GM12878 (cell line): ENCODE results near the gene SLX4IP. TPM values are rescaled to one million over a fixed set of nuclear protein-coding genes. Genes with fewer than 3 reads are reported as not detected.

Source experiments
- ATAC-seq: fragments of 200-7000 bp; cut with Tn5 transposase; 3 replicates; pipeline ENCODE4 v1.9.1; 2020; ENCODE audit warnings: mild to moderate bottlenecking, moderate library complexity
- BruUV-seq: library from RNA; stranded (reverse); fragments of 400-500 nt; replicated peaks from 2 replicates; lab custom pipeline; 2021; lab: Mats Ljungman, UMichigan
- CTCF ChIA-PET: fragments of 300-600 bp; sonication (Branson Sonifier 250); formaldehyde crosslinking; extraction: SDS; loops from one replicate; lab custom pipeline; 2021; ENCODE audit warnings: inconsistent platforms; lab: Yijun Ruan, JAX
- POLR2A ChIA-PET: fragments of 350-600 bp; formaldehyde crosslinking; extraction: SDS; loops from one replicate; lab custom pipeline; 2021; ENCODE audit warnings: inconsistent platforms; lab: Charles Lee
- RAD21 ChIA-PET: fragments of 300-600 bp; sonication (Branson Sonifier 250); formaldehyde crosslinking; loops from one replicate; lab custom pipeline; 2023; ENCODE audit warnings: antibody characterized with exemption; ENCODE audit not compliant: unreplicated experiment; lab: Charles Lee
- SMC1A ChIA-PET: fragments of 300-600 bp; sonication (Branson Sonifier 250); formaldehyde crosslinking; loops from one replicate; lab custom pipeline; 2023; ENCODE audit not compliant: unreplicated experiment, uncharacterized antibody; lab: Charles Lee
- DNase-seq: peaks from one replicate; pipeline ENCODE4 v3.0.0-alpha.2; 2011; ENCODE audit warnings: low read depth, low spot score
- FAIRE-seq: peaks from 3 replicates; lab custom pipeline; 2011; peaks lifted over from hg19 to GRCh38; lab: Jason Lieb, UNC
- H2AFZ ChIP-seq: 2 replicates; pipeline ENCODE4 v1.6.0; 2011; ENCODE audit warnings: low read depth, low read length, control low read depth; ENCODE audit not compliant: control insufficient read depth
- H3K27ac ChIP-seq: 2 replicates; pipeline ENCODE4 v1.5.1; 2011; ENCODE audit warnings: control low read depth; ENCODE audit not compliant: control insufficient read depth, insufficient read depth
- H3K27me3 ChIP-seq, 2 experiments: replicated peaks in 1 of 2; 2 replicates each; pipeline versions ENCODE4 v1.6.0 to v1.6.1; 2011; ENCODE audit warnings: low read length in 1 of 2; ENCODE audit not compliant: control insufficient read depth in 2 of 2, insufficient read depth in 2 of 2
- H3K36me3 ChIP-seq, 2 experiments: 2 replicates each; pipeline ENCODE4 v1.5.1; 2011; ENCODE audit warnings: low read length in 1 of 2; ENCODE audit not compliant: control insufficient read depth in 2 of 2, insufficient read depth in 2 of 2
- H3K4me1 ChIP-seq: 2 replicates; pipeline ENCODE4 v1.6.1; 2011; ENCODE audit warnings: mild to moderate bottlenecking, low read length, moderate library complexity, mixed read lengths; ENCODE audit not compliant: control insufficient read depth, insufficient read depth
- H3K4me2 ChIP-seq: 2 replicates; pipeline ENCODE4 v1.6.0; 2011; ENCODE audit warnings: control low read depth; ENCODE audit not compliant: control insufficient read depth, insufficient read depth
- H3K4me3 ChIP-seq: fragments of 200-600 bp; sonication (generic); 2 replicates; pipeline ENCODE4 v1.5.1; 2016
- H3K79me2 ChIP-seq: 2 replicates; pipeline ENCODE4 v1.6.0; 2011; ENCODE audit warnings: low read length; ENCODE audit not compliant: control insufficient read depth, insufficient read depth
- H3K9ac ChIP-seq: 2 replicates; pipeline ENCODE4 v1.8.0; 2011; ENCODE audit warnings: low read length, control low read depth, mixed read lengths; ENCODE audit not compliant: control insufficient read depth, insufficient read depth
- H3K9me3 ChIP-seq: replicated peaks from 3 replicates; pipeline ENCODE4 v1.5.1; 2011; ENCODE audit warnings: mild to moderate bottlenecking, low read length; ENCODE audit not compliant: control insufficient read depth, insufficient read depth
- H4K20me1 ChIP-seq: 2 replicates; pipeline ENCODE4 v1.6.0; 2011; ENCODE audit not compliant: control insufficient read depth, insufficient read depth
- ASH2L ChIP-seq: fragments of 300-600, 200-600 bp; sonication (generic); IDR thresholded peaks from 2 replicates; pipeline ENCODE4 v1.6.1; 2017; ENCODE audit warnings: low read depth, mild to moderate bottlenecking, borderline replicate concordance
- BHLHE40 ChIP-seq, 2 experiments: fragments of 450-650 bp in 1 of 2; IDR thresholded peaks; 2 replicates each; pipeline ENCODE4 v1.6.1; 2011 to 2017; ENCODE audit warnings: low read depth in 2 of 2, borderline replicate concordance in 1 of 2, improper control_type of control experiment in 1 of 2, low read length in 1 of 2, mild to moderate bottlenecking in 1 of 2
- CEBPZ ChIP-seq: fragments of 150-350 bp; IDR thresholded peaks from 2 replicates; pipeline ENCODE4 v1.6.1; 2016; ENCODE audit warnings: low read depth, low read length
- DPF2 ChIP-seq: fragments of 450-650 bp; IDR thresholded peaks from 2 replicates; pipeline ENCODE4 v1.6.1; 2017; ENCODE audit warnings: mild to moderate bottlenecking
- E2F8 ChIP-seq: fragments of 450-650 bp; IDR thresholded peaks from 2 replicates; pipeline ENCODE4 v1.6.1; 2018; ENCODE audit warnings: mild to moderate bottlenecking, low read depth, moderate library complexity; ENCODE audit not compliant: partially characterized antibody
- IRF4 ChIP-seq: IDR thresholded peaks from 2 replicates; pipeline ENCODE4 v1.6.1; 2011; ENCODE audit warnings: low read depth, low read length
- KLF5 ChIP-seq: fragments of 450-650 bp; IDR thresholded peaks from 2 replicates; pipeline ENCODE4 v1.6.1; 2014; ENCODE audit warnings: mild to moderate bottlenecking; ENCODE audit not compliant: partially characterized antibody
- NR2C1 ChIP-seq: fragments of 450-650 bp; IDR thresholded peaks from 2 replicates; pipeline ENCODE4 v1.6.1; 2017; ENCODE audit warnings: antibody characterized with exemption, mild to moderate bottlenecking, moderate library complexity
- RELA ChIP-seq: fragments of 450-650 bp; IDR thresholded peaks from 2 replicates; pipeline ENCODE4 v1.8.0; 2014; ENCODE audit warnings: borderline replicate concordance; ENCODE audit not compliant: partially characterized antibody
- SP1 ChIP-seq: IDR thresholded peaks from one replicate; pipeline ENCODE4 v1.6.1; 2011; ENCODE audit warnings: low read depth, low read length
- SPI1 ChIP-seq: IDR thresholded peaks from 2 replicates; pipeline ENCODE4 v1.6.1; 2011; ENCODE audit warnings: low read depth, mild to moderate bottlenecking, low read length, moderate library complexity, borderline replicate concordance; ENCODE audit not compliant: insufficient read depth
- ZBED1 ChIP-seq: IDR thresholded peaks from 2 replicates; pipeline ENCODE4 v1.6.1; 2016; ENCODE audit warnings: borderline replicate concordance
- WGBS: methylation state at CpG from one replicate; pipeline ENCODE4 v1.1.6; 2016; ENCODE audit warnings: low lambda C conversion rate; ENCODE audit not compliant: insufficient replicate concordance, insufficient coverage; ENCODE audit errors: missing lambda C conversion rate; 5-methylcytosine and 5-hydroxymethylcytosine counted together
- in situ Hi-C: fragments of 300-500 bp; cut with MboI; formaldehyde crosslinking; loops from 9 replicates; pipeline ENCODE4 v1.14.3; 2018; ENCODE audit warnings: mixed read lengths
- intact Hi-C: fragments of 100-400 bp; cut with micrococcal nuclease; formaldehyde crosslinking; loops from one replicate; pipeline ENCODE4 v1.14.2; 2022; ENCODE audit not compliant: unreplicated experiment
- polyA plus RNA-seq, 11 experiments: library from polyadenylated mRNA; depleted of rRNA in 4 of 11; unstranded in 6 of 11; stranded (reverse) in 5 of 11; fragments of >200 nt; fragmentation: Nextera tagmentation in 4 of 11; fragmentation: Illumina TruSeq in 1 of 11; extraction: Ambion mirVana in 4 of 11; extraction: Trizol in 1 of 11; gene quantifications; 1 replicate in 1 of 11; 2 replicates in 10 of 11; pipeline versions ENCODE4 v1.2.1 to v1.2.3, GENCODE V29; 2011 to 2016; ENCODE audit warnings: inconsistent platforms in 2 of 11, missing spikeins in 2 of 11, low read depth in 1 of 11
- total RNA-seq, 4 experiments: library from RNA; depleted of rRNA in 3 of 4; stranded (reverse); fragments of >200 nt in 3 of 4; fragmentation: Illumina TruSeq in 1 of 4; extraction: Trizol in 1 of 4; gene quantifications; 2 replicates each; pipeline versions ENCODE4 v1.2.1 to v1.2.3, GENCODE V29; 2013 to 2021
- TF ChIP-seq, protein P1 (sequence below): fragments of 450-650 bp; IDR thresholded peaks from 2 replicates; pipeline ENCODE4 v1.6.1; 2018; ENCODE audit warnings: borderline replicate concordance, mild to moderate bottlenecking; ENCODE audit not compliant: partially characterized antibody

The SLX4IP gene
- total and polyA plus RNA-seq, 10 of the 15 experiments (the other 5 are each of a cell fraction or from before 2014, with no cell fraction given), result 2.2 to 11.0 (median 6.3) TPM

GRCh38 chr20:10655720-10656669 lies 220.9 kb downstream of the SLX4IP start:
- H3K9me3 ChIP-seq, result no peaks in the 10 kb centered on the region
- no peaks in the 10 kb centered on the region for H3K27me3 ChIP-seq
- ChIA-PET POLR2A (no interaction called here), CTCF (interaction anchor here (1.2 kb wide), 1 partner anchor 14 kb away, joined by 3 read pairs; no protein-coding TSS in a partner anchor), SMC1A (interaction anchor here (0.7 to 2.0 kb wide), 4 partner anchors 11 to 142 kb away, joined by 3 to 5 read pairs (median 4); no protein-coding TSS in a partner anchor)
- no TSS peak for BruUV-seq
- H3K4me2 ChIP-seq, result no peak overlapping the region
- 75% methylated on average over 15 of the region's 15 CpGs for WGBS
- ATAC-seq (no peak), DNase-seq (no peak)
- in situ Hi-C loops, result no loop called here
- peaks cover 14% of the 10 kb centered on the region for H3K4me1 ChIP-seq
- H3K27ac ChIP-seq, result no peak overlapping the region
- peaks cover 2 to 6% of the 10 kb centered on the region in 2 experiments; a peak in 3 of 4 replicates for H3K36me3 ChIP-seq
- TF ChIP-seq BHLHE40 (IDR thresholded peaks at IDR 0.05; ENCODE audit: borderline replicate concordance in 1 of 2, low read depth in 2 of 2, low read length in 1 of 2), result no peak
- TF ChIP-seq IRF4, result no peak
- TF ChIP-seq DPF2, result no peak
- no peak for TF ChIP-seq CEBPZ
- no peak for TF ChIP-seq SP1
- no peak for TF ChIP-seq SPI1
- no peak for TF ChIP-seq ASH2L
- no peak for TF ChIP-seq NR2C1
- TF ChIP-seq, protein P1, sequence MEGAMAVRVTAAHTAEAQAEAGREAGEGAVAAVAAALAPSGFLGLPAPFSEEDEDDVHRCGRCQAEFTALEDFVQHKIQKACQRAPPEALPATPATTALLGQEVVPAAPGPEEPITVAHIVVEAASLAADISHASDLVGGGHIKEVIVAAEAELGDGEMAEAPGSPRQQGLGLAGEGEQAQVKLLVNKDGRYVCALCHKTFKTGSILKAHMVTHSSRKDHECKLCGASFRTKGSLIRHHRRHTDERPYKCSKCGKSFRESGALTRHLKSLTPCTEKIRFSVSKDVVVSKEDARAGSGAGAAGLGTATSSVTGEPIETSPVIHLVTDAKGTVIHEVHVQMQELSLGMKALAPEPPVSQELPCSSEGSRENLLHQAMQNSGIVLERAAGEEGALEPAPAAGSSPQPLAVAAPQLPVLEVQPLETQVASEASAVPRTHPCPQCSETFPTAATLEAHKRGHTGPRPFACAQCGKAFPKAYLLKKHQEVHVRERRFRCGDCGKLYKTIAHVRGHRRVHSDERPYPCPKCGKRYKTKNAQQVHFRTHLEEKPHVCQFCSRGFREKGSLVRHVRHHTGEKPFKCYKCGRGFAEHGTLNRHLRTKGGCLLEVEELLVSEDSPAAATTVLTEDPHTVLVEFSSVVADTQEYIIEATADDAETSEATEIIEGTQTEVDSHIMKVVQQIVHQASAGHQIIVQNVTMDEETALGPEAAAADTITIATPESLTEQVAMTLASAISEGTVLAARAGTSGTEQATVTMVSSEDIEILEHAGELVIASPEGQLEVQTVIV, result no peak
- no peak for TF ChIP-seq ZBED1
- TF ChIP-seq KLF5, result no peak
- TF ChIP-seq E2F8, result no peak
- no peak for TF ChIP-seq RELA
- TF ChIP-seq, all 136 proteins: peak for 0
- Histone ChIP-seq H3K9ac (no peak overlapping the region), H3K4me3 (no peak overlapping the region), H2AFZ (no peak overlapping the region), H3K79me2 (no peaks in the 10 kb centered on the region), H4K20me1 (peaks cover 2% of the 10 kb centered on the region; the same call in 1 of the 2 replicates)
- intact Hi-C loops, result no loop called here
- RAD21 ChIA-PET, result no interaction called here
- no peak for FAIRE-seq
